HL-60 (cell line): ENCODE data around the gene ZNF616.

Experiments
- DNase-seq, 2 experiments: peaks; one replicate each; pipeline ENCODE4 v3.0.0-alpha.2; 2010 to 2020; ENCODE audit warnings: low read depth in 1 of 2, low spot score in 1 of 2
- H3K27ac ChIP-seq: fragments of 250-450 bp; sonication (Bioruptor Pico); replicated peaks from 2 replicates; pipeline ENCODE4 v1.5.1; 2020; ENCODE audit warnings: mild to moderate bottlenecking, moderate library complexity
- H3K27me3 ChIP-seq: fragments of 250-450 bp; sonication (Bioruptor Pico); 2 replicates; pipeline ENCODE4 v1.5.1; 2021; ENCODE audit warnings: mild to moderate bottlenecking, moderate library complexity; ENCODE audit not compliant: insufficient read depth, poor library complexity, severe bottlenecking
- H3K4me3 ChIP-seq: replicated peaks from 2 replicates; pipeline ENCODE4 v1.5.1; 2011; ENCODE audit warnings: mild to moderate bottlenecking, control low read depth, low read length; ENCODE audit not compliant: insufficient read depth
- CTCF ChIP-seq: IDR thresholded peaks from one replicate; pipeline ENCODE4 v1.5.1; 2011; ENCODE audit warnings: low read length, control low read depth, inconsistent platforms; ENCODE audit not compliant: insufficient read depth
- GABPA ChIP-seq: IDR thresholded peaks from 2 replicates; pipeline ENCODE4 v1.6.1; 2012; ENCODE audit warnings: low read depth
- POLR2AphosphoS5 ChIP-seq: IDR thresholded peaks from 2 replicates; pipeline ENCODE4 v1.6.1; 2012; ENCODE audit warnings: low read depth
- SPI1 ChIP-seq: IDR thresholded peaks from 2 replicates; pipeline ENCODE4 v1.6.1; 2012; ENCODE audit warnings: low read depth, mild to moderate bottlenecking, borderline replicate concordance
- TF ChIP-seq, protein P1 (sequence below): IDR thresholded peaks from 2 replicates; pipeline ENCODE4 v1.6.1; 2012; ENCODE audit warnings: low read depth; ENCODE audit not compliant: insufficient replicate concordance

The ZNF616 gene

DNA sequence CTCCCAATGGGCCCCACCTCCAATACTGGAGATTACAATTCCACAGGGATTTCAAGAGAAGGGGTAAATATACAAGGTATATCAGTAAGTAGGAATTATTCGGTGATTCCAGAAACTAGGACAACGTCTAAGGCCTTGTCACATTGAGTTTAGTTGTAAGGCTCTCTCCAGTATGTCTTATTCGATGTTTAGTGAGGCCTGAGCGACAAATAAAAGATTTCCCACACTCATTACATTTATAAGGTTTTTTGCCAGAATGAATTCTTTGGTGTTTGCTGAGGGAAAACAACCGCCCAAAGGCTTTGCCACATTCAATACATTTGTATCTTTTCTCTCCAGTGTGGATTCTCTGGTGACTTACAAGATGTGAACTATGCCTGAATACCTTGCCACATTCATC lies 25.0 kb downstream of the ZNF616 start:
- TF ChIP-seq POLR2AphosphoS5 (no peak), GABPA (no peak), SPI1 (no peak), CTCF (no peak)
- TF ChIP-seq, protein P1, sequence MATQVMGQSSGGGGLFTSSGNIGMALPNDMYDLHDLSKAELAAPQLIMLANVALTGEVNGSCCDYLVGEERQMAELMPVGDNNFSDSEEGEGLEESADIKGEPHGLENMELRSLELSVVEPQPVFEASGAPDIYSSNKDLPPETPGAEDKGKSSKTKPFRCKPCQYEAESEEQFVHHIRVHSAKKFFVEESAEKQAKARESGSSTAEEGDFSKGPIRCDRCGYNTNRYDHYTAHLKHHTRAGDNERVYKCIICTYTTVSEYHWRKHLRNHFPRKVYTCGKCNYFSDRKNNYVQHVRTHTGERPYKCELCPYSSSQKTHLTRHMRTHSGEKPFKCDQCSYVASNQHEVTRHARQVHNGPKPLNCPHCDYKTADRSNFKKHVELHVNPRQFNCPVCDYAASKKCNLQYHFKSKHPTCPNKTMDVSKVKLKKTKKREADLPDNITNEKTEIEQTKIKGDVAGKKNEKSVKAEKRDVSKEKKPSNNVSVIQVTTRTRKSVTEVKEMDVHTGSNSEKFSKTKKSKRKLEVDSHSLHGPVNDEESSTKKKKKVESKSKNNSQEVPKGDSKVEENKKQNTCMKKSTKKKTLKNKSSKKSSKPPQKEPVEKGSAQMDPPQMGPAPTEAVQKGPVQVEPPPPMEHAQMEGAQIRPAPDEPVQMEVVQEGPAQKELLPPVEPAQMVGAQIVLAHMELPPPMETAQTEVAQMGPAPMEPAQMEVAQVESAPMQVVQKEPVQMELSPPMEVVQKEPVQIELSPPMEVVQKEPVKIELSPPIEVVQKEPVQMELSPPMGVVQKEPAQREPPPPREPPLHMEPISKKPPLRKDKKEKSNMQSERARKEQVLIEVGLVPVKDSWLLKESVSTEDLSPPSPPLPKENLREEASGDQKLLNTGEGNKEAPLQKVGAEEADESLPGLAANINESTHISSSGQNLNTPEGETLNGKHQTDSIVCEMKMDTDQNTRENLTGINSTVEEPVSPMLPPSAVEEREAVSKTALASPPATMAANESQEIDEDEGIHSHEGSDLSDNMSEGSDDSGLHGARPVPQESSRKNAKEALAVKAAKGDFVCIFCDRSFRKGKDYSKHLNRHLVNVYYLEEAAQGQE, result no peak

DNA sequence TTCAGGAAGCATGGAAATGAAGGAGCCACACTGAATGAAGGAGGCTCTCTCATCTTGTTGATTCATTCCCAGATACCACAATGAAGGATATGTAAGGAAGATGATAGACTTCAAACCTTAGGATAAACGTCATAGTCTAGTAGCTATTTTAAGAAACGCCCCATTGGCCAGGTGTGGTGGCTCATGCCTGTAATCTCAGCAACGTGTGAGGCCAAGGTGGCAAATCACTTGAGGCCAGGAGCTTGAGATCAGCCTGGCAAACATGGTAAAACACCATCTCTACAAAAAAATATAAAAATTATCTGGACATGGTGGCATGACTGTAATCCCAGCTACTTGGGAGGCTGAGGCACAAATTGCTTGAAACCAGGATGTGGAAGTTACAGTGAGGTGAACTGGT lies 27.1 kb downstream of the ZNF616 start:
- Histone ChIP-seq H3K27ac (no peak overlapping the region), H3K27me3 (no peaks in the 10 kb centered on the region), H3K4me3 (no peak overlapping the region)
- no peak for DNase-seq
- no peak for TF ChIP-seq CTCF
- no peak for TF ChIP-seq POLR2AphosphoS5
- no peak for TF ChIP-seq GABPA

More for the DNA sequence above, 25.0 kb downstream of the ZNF616 start:
- DNase-seq, result no peak
- Histone ChIP-seq H3K27ac (no peak overlapping the region), H3K4me3 (no peak overlapping the region), H3K27me3 (no peaks in the 10 kb centered on the region)

- Histone ChIP-seq H3K27me3 (no peaks in the 10 kb centered on the region), H3K4me3 (no peak overlapping the region), H3K27ac (no peak overlapping the region)
- DNase-seq, result no peak
- TF ChIP-seq, protein P1, result no peak
- TF ChIP-seq CTCF, result no peak
- no peak for TF ChIP-seq POLR2AphosphoS5
- TF ChIP-seq GABPA, result no peak
- no peak for TF ChIP-seq SPI1
Observed at GRCh38 chr19:52110780-52111179, 29.0 kb downstream of the ZNF616 start.

- no peak overlapping the region for H3K27ac ChIP-seq
Observed at GRCh38 chr19:52102782-52103181, 37.0 kb downstream of the ZNF616 start.

More at GRCh38 chr19:52102782-52103181, 37.0 kb downstream of the ZNF616 start:
- no peaks in the 10 kb centered on the region for H3K27me3 ChIP-seq
- no peak for DNase-seq
- H3K4me3 ChIP-seq, result no peak overlapping the region
- TF ChIP-seq, protein P1, result no peak
- no peak for TF ChIP-seq POLR2AphosphoS5
- TF ChIP-seq SPI1, result no peak
- TF ChIP-seq GABPA, result no peak
- TF ChIP-seq CTCF, result no peak
